Measurements from ENCODE around the gene TNNC2. TPM values are rescaled to one million over a fixed set of nuclear protein-coding genes. Genes with fewer than 3 reads are reported as not detected.
A peak's percentile ranks its signal among the peaks of the same experiment; 100 is the strongest.

Gene TNNC2
- total and polyA plus RNA-seq, 2 of the 8 experiments (the other 6 are each of a cell fraction or from before 2014, with no cell fraction given) = 5.7 to 7.6 TPM

GRCh38 chr20:45857114-45857881, 30.2 kb upstream of the TNNC2 start, which contains the start of the genes ACOT8 and ZSWIM3:
Gene ACOT8, minus strand, starts transcription at chr20:45857392. Its CDS starts 77 bp downstream, at chr20:45857315.
Gene ZSWIM3, plus strand, starts transcription at chr20:45857614. Its CDS starts 212 bp downstream, at chr20:45857826.
- peak; percentile 73 for FAIRE-seq
- 3% methylated on average over 36 of the region's 36 CpGs; no CpG with 5 or more reads in 1 of the 2 experiments for WGBS, 2 experiments (ENCODE audit: extremely low coverage in 1 of 2, insufficient coverage in 1 of 2, insufficient read length in 1 of 2, insufficient replicate concordance in 2 of 2, low coverage in 1 of 2, low lambda C conversion rate in 2 of 2, missing lambda C conversion rate in 1 of 2)
- Histone ChIP-seq H3K4ac (replicated peaks; ENCODE audit: insufficient read length, low read depth, low read length) (no peak within 1 kb of the TSS), H2AFZ (ENCODE audit: low read length) (peak within 1 kb of the TSS; percentile 54), H3K14ac (ENCODE audit: insufficient read length) (no peak within 1 kb of the TSS), H2BK15ac (ENCODE audit: low read length) (0 out of 2 replicates have a peak within 1 kb of the TSS, but pooled peaks have one; percentile 23), H3K79me1 (ENCODE audit: low read depth, low read length) (no peaks in the 10 kb centered on the region; the same call in 1 of the 2 replicates), H4K20me1 (replicated peaks in 1 of 2; ENCODE audit: control insufficient read depth in 1 of 2, insufficient read depth in 2 of 2, low read length in 2 of 2) (no peaks in the 10 kb centered on the region), H2BK12ac (ENCODE audit: low read depth, low read length) (peak within 1 kb of the TSS; percentile 83; the same call in 1 of the 2 replicates), H3K79me2 (ENCODE audit: control insufficient read depth in 1 of 2, insufficient read depth in 2 of 2, low read length in 2 of 2) (peaks cover 0 to 22% of the 10 kb centered on the region in 2 experiments; a peak in 2 of 4 replicates), H2BK120ac (replicated peaks; ENCODE audit: low read depth, low read length) (no peak within 1 kb of the TSS), H3K27ac (ENCODE audit: low read depth, low read length) (peak within 1 kb of the TSS; percentile 49; the same call in 1 of the 2 replicates), H3K56ac (replicated peaks; ENCODE audit: insufficient read length, low read depth, low read length) (peak within 1 kb of the TSS; percentile 21), H2BK20ac (ENCODE audit: low read length) (no peak within 1 kb of the TSS), H2BK5ac (ENCODE audit: low read depth, low read length) (peak within 1 kb of the TSS; percentile 89), H3K36me3 (ENCODE audit: control insufficient read depth in 2 of 4, insufficient read depth in 4 of 4, low read length in 3 of 4) (peaks cover 0 to 6% (median 0%) of the 10 kb centered on the region in 4 experiments; a peak in 1 of 8 replicates), H4K8ac (ENCODE audit: extremely low read depth, insufficient read depth, low read length) (peak within 1 kb of the TSS; percentile 75), H3K18ac (ENCODE audit: extremely low read depth, low read length) (peak within 1 kb of the TSS; percentile 78), H3K4me2 (ENCODE audit: insufficient read depth in 1 of 2, low read depth in 2 of 2, low read length in 2 of 2) (peak within 1 kb of the TSS; percentile 74 to 88), H3K9me3 (ENCODE audit: insufficient read depth in 2 of 2, low read depth in 1 of 2, low read length in 1 of 2) (no peaks in the 10 kb centered on the region), H2AK5ac (ENCODE audit: low read depth, low read length) (no peak within 1 kb of the TSS), H3K4me1 (replicated peaks in 1 of 4; ENCODE audit: control insufficient read depth in 3 of 4, insufficient read depth in 4 of 4, low read length in 3 of 4) (peaks cover 10 to 16% (median 13%) of the 10 kb centered on the region in 4 experiments), H3K27me3 (replicated peaks in 1 of 4; ENCODE audit: control insufficient read depth in 3 of 4, extremely low read depth in 1 of 4, insufficient read depth in 3 of 4, low read length in 3 of 4) (no peaks in the 10 kb centered on the region), H4K91ac (replicated peaks; ENCODE audit: insufficient read length, low read length) (peak within 1 kb of the TSS; percentile 22), H3K23ac (ENCODE audit: insufficient read length) (no peak within 1 kb of the TSS), H4K5ac (ENCODE audit: insufficient read length, low read depth, low read length) (peak within 1 kb of the TSS; percentile 49), H3K4me3 (ENCODE audit: extremely low read depth in 1 of 4, insufficient read depth in 2 of 4, low read depth in 3 of 4, low read length in 4 of 4) (peak within 1 kb of the TSS; percentile 69 to 94 (median 77)), H3K23me2 (ENCODE audit: low read depth, low read length) (peaks cover 8% of the 10 kb centered on the region; the same call in 1 of the 2 replicates), H3K9ac (replicated peaks in 1 of 4; ENCODE audit: extremely low read depth in 1 of 4, low read depth in 3 of 4, low read length in 3 of 4) (peak within 1 kb of the TSS; percentile 43 to 75 (median 52); a peak in 6 of 7 replicates)
- CTCF ChIA-PET (ENCODE audit: partially characterized antibody) = interaction anchor here (1.0 to 1.7 kb wide), 4 partner anchors 32 to 58 kb away, joined by 3 to 4 read pairs (median 4); no protein-coding TSS in a partner anchor
- DNase-seq (ENCODE audit: low read depth in 1 of 2, low spot score in 2 of 2) = peak; percentile 90 to 96
- POLR2A ChIA-PET (ENCODE audit: partially characterized antibody) = interaction anchor here (0.5 to 9.9 kb wide), 20 partner anchors 9 to 231 kb away, joined by 3 to 178 read pairs (median 5); partner anchors contain the start of genes NEURL2, PCIF1, PLTP and SNX21
- no peak for TF ChIP-seq RFX5 (IDR thresholded peaks at IDR 0.05; ENCODE audit: borderline replicate concordance, low read depth, low read length)
- TF ChIP-seq EP300 (IDR thresholded peaks at IDR 0.05; ENCODE audit: borderline replicate concordance in 1 of 2, low read depth in 2 of 2, low read length in 2 of 2) = no peak
- TF ChIP-seq SP4 (IDR thresholded peaks at IDR 0.05; ENCODE audit: low read length) = peak; percentile 79; the same call in 1 of the 2 replicates
- TF ChIP-seq CBX5 (IDR thresholded peaks at IDR 0.05; ENCODE audit: low read depth, low read length) = no peak
- TF ChIP-seq MAX (IDR thresholded peaks at IDR 0.05) = no peak
- TF ChIP-seq CTCF (IDR thresholded peaks at IDR 0.05; ENCODE audit: control extremely low read depth in 1 of 3, insufficient read depth in 1 of 3, low read depth in 1 of 3, low read length in 3 of 3) = no peak
- no peak for TF ChIP-seq TCF12 (IDR thresholded peaks at IDR 0.05; ENCODE audit: low read depth, low read length)
- no peak for TF ChIP-seq TEAD4 (IDR thresholded peaks at IDR 0.05; ENCODE audit: low read depth, low read length)

Data from H1 (cell line).